Urothelium cell line (cell line): ENCODE data around the gene TSEN54.

Source experiments
- DNase-seq: peaks from one replicate; pipeline ENCODE4 v3.0.0; 2011; ENCODE audit warnings: low spot score, mixed read lengths
- FAIRE-seq: peaks from 2 replicates; lab custom pipeline; 2011; peaks lifted over from hg19 to GRCh38; lab: Jason Lieb, UNC

The TSEN54 gene

DNA sequence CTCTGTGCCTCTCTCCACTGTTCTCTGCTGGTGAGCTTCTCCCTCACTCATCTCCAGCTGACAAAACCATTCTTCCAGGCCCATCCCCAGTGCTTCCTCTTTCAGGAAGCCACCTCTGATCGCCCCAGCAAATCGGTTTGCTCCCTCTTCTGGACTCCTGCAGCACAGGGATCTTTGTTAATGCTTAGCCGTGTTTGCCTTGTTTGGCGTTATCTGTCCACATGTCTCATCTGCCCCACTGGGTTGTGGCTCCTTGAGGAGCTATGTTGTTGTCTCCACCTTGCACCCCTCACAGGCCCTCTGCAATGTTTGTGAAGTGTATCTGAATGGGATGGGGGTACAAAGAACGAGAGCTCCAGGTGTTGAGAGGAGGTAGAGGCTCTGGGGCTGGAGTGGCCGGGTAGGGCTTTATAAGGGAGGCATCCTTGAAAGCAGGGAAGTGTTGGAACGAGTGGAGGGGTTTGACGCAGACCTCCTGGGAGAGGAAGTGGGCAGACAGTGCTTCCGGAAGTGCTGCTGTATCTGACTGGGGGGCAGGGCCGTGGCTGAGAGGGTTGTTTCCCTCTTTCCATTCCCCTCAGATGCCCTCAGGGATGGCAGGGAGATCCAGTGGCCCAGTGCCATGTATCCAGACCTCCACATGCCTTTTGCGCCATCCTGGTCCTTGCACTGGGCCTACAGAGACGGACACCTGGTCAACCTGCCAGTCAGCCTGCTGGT is 28.8 kb upstream of the TSEN54 start:
- FAIRE-seq: peak; percentile 23
- no peak for DNase-seq

DNA sequence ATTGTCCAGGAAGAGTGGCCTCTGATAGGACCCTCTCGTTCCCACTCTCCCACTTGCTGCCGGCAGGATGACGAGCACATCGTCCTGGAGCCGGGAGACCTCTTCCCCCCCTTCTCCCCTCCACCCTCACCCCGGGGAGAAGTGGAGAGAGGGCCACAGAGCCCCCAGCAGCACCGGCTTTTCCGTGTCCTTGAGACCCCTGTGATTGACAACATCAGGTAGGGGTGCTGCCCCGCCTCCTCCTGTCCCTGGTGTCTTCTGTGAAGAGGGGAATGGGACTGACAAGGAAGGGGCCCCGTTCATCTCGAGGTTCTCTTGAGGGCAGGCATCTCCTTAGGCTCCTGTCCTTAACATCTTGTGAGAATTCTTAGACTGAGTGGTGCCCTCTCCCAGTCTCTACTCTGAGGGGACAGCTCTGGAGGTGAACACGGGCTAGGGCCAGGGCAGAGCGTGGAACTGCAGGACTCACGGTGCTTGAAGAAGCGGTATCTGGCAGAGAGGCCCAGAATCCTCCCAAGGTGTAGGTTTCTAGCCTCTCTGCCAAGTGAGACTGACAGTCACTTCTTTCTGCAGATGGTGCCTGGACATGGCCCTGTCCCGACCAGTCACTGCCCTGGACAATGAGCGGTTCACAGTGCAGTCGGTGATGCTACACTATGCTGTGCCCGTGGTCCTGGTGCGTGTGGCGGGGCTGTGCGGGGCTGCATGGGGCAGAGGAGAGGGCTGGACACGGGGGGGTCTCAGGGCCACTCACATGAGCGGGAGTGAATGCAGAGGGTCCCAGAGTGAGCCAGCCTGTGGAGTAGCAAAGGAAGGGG is 27.4 kb upstream of the TSEN54 start:
- DNase-seq: no peak
- FAIRE-seq: peak; percentile 81

GRCh38 chr17:75489511-75489955 is 26.8 kb upstream of the TSEN54 start:
- FAIRE-seq: no peak

DNA sequence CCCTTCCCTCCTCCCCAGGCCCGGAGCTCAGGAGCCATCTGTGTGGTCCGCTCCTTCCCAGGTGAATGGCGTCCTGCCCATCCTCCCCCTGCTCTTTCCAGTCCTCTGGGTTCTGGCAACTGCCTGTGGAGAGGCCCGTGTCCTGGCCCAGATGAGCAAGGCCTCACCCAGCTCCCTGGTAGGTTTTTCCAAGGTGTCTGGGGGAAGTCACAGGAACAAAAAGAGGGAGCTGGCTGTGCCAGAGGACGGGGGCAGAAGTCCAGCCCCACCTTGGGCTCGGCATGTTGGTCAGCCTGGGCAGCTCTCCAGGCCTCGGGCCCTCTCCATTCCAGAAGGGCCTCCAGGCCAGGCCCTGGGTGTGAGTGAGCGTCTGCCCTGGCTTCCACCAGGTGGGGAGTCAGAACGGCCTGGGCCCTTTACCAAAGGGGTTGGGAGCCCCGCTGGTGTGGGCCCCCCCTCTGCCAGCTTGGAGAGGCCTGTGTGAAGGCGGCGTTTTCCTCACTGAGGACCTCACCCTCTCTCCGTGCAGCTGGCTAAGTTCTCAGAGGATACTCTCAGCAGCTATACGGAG is 26.1 kb upstream of the TSEN54 start:
- DNase-seq (no peak), FAIRE-seq (no peak)

More at GRCh38 chr17:75489511-75489955, 26.8 kb upstream of the TSEN54 start:
- DNase-seq: no peak

DNA sequence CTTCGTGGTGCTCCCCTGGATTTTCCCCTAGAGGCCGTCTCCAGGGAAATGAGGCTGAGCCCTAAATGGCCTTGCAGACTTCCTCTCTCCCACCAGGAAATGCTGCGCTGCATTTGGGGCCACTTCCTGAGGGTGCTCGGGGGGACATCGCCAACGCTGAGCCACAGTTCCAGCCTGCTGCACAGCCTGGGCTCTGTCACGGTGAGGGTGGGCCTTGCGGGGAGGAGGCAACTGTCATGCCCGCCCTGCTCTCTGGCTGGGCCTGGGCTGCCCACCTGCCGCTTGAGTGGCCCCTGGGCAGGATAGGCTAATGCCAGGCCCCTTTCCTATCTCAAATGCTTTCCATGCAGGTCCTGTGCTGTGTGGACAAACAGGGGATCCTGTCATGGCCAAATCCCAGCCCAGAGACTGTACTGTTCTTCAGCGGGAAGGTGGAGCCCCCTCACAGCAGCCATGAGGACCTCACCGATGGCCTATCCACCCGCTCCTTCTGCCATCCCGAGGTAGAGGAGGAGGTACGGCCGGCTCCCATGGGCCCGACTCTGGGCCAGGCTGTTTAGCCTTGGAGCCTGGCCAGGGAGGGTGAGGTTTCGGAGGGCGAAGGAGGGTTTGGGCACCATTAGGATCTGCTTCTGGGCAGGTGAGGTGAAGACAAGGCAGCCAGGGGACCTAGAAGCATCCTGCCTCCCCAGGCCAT is 25.2 kb upstream of the TSEN54 start:
- DNase-seq: no peak
- FAIRE-seq: no peak

- no peak for FAIRE-seq
Observed at GRCh38 chr17:75491680-75492079, 24.6 kb upstream of the TSEN54 start.

GRCh38 chr17:75492555-75493168 is 23.7 kb upstream of the TSEN54 start:
- no peak for DNase-seq
- no peak for FAIRE-seq

More at GRCh38 chr17:75491680-75492079, 24.6 kb upstream of the TSEN54 start:
- no peak for DNase-seq

DNA sequence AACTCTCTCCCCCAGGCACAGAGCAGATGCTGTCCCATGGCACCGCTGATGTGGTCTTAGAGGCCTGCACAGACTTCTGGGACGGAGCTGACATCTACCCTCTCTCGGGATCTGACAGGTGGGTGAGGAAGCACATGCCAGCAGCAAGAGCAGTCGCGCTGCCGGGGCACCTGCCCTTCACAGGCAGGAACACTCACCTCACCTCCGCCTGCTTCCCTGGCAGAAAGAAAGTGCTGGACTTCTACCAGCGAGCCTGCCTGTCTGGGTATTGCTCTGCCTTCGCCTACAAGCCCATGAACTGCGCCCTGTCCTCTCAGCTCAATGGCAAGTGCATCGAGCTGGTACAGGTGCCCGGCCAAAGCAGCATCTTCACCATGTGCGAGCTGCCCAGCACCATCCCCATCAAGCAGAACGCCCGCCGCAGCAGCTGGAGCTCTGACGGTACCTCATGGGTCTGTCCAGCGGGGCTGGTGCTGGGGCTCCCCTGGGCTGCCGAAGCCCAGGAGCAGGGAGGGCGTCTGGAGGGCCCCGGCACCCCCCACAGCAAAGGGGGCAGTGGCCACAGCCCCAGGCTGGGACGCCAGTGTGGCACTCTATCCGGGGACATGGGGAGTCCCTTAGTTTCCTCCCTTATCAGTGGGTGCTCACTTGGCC is 22.7 kb upstream of the TSEN54 start:
- FAIRE-seq (no peak), DNase-seq (no peak)

GRCh38 chr17:75494326-75494877 is 21.9 kb upstream of the TSEN54 start:
- DNase-seq (no peak), FAIRE-seq (peak; percentile 59)

DNA sequence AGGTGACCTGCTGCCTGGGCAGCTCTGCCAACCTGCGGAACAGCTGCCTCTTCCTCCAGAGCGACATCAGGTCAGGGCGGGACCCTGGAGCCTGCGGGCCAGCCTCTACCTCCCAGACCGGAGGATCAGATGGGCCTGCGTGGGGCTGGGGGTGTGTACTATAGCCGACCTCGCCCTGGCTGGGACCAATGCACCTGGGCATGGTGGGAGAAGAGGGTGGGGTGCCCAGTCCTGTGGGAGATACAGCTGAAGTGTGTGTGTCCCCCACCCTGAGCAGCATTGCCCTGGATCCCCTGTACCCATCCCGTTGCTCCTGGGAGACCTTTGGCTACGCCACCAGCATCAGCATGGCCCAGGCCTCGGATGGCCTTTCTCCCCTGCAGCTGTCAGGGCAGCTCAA is 20.3 kb upstream of the TSEN54 start:
- DNase-seq (no peak), FAIRE-seq (no peak)

- DNase-seq: no peak
Observed at GRCh38 chr17:75498039-75498725, 18.1 kb upstream of the TSEN54 start.

DNA sequence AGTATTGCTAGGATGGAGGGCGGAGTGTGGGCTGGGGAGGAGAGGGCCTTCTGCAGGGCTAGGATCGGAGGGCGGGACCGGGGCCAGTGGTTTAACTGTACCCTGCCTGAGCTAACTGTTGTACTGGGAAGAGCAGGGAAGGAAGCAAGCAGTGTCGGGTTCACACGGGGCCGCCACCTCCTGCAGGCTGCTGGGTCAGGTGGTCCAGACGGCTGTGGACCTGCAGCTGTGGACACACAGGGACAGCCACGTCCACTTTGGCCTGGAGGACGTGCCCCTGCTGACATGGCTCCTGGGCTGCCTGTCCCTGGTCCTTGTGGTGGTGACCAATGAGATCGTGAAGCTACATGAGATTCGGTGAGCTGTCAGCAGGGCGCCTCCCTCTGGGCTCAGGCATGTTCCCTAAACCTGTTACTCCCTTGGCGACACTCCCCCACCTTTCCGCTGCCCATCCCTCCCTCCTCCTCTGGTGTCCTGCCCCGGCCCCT is 17.6 kb upstream of the TSEN54 start:
- FAIRE-seq: peak; percentile 27

More at GRCh38 chr17:75498039-75498725, 18.1 kb upstream of the TSEN54 start:
- FAIRE-seq: no peak

GRCh38 chr17:75499313-75500022 is 16.9 kb upstream of the TSEN54 start:
- no peak for DNase-seq
- FAIRE-seq: no peak

More for the DNA sequence above, 17.6 kb upstream of the TSEN54 start:
- DNase-seq: no peak

- FAIRE-seq (no peak), DNase-seq (no peak)
Observed at GRCh38 chr17:75500419-75501216, 15.7 kb upstream of the TSEN54 start.

- FAIRE-seq: no peak
- no peak for DNase-seq
Observed at GRCh38 chr17:75501378-75502071, 14.8 kb upstream of the TSEN54 start.

DNA sequence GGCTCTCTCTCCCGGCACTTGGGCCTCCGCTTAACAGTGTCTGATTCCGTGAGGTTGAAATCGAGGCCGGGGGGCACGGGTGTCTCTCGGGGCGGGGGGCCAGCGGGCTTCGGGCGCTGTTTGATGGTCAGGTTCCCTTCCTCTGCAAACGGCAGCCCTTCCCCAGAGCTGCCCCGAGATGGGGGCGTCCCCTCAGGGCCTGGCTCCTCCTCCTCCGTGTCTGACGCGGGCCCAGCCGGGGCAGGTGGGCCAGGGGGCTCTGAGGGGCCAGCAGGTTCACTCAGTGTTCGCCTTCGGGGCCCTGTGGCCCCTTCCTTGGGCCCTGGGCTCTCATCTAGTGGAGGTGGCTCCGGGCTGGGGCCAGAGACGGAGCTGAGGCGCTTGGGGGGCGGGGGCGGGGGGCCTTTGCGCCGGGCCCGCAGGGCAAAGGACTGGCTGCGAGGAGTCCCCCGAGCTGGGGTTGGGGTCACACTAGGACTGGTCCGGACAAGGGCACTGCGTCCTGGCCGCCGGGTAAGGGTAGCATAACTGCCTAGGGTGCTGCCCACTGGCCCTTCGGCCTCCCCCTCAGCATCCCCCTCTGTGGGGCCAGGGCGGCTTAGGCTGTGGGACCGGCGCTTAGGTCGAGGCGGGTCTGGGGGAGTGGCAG is 14.1 kb upstream of the TSEN54 start:
- FAIRE-seq (no peak), DNase-seq (no peak)
